ENCODE results near the gene AUTS2. TPM values are rescaled to one million over a fixed set of nuclear protein-coding genes. Genes with fewer than 3 reads are reported as not detected.

The AUTS2 gene
- total and polyA plus RNA-seq, 9 of the 15 experiments (the other 6 are each of a cell fraction or from before 2014, with no cell fraction given), result 0.58 TPM; not detected in 8

DNA sequence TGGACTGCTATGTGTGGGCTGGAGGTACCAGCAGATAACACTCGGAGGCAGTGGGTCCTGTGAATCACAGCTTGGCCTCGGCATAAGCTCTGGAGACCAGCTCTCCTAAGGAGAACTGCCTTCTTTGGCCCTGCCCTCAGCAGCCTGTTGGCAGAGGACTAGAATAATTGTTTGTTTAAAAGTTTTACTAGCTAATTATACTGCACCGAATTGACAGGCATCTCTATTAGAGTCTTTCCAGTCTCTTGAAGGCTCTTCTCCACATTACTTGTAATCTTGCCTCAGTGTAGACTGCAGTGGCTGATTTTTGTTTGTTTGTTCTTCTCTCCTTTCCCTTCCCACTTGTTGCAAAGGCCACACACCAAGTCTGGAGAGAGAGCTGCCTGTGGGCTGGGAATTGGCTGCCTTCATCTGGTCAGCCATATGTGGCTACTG lies 183.2 kb downstream of the AUTS2 start (continued):
- TF ChIP-seq, protein P1, sequence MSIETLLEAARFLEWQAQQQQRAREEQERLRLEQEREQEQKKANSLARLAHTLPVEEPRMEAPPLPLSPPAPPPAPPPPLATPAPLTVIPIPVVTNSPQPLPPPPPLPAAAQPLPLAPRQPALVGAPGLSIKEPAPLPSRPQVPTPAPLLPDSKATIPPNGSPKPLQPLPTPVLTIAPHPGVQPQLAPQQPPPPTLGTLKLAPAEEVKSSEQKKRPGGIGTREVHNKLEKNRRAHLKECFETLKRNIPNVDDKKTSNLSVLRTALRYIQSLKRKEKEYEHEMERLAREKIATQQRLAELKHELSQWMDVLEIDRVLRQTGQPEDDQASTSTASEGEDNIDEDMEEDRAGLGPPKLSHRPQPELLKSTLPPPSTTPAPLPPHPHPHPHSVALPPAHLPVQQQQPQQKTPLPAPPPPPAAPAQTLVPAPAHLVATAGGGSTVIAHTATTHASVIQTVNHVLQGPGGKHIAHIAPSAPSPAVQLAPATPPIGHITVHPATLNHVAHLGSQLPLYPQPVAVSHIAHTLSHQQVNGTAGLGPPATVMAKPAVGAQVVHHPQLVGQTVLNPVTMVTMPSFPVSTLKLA (conservative IDR thresholded peaks at IDR 0.05), result no peak

DNA sequence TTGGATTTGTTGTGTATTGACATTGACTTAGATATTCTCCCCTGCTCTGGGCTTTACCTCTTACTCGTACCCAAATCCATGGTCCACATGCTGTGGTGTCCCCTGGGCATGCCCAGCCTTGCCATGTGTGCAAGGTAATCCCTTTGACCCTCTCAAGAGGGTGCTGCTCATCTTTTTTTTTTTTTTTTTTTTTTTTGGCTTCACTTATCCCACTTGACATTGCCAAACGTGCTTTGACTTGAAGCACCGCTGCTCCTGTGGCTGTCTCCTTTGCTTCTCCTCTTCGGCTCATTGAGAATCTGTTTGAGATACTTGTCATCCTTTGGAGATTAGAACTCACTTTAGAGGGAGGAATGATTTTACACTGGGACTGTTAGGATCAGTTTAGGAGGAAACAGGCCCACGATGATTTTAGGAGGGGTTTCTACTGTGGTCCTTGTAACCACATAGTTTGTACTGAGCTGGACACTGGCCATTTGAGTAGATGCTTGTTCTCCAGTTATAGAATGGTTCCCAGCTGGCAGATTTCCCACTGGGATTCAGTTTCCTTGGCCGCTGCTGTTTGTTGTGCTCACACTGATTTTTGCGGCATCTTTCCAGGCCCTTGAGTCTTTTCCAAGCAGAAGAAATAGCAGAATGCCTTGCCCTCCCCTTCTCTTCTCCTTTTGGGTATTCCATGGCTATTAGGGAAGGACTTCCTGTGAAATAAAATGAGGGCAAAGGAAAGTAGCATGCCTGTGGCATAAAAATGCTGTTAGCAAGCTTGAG lies 184.8 kb downstream of the AUTS2 start:
- FAIRE-seq, result no peak
- CTCF ChIA-PET (ENCODE audit: low intra/inter-chr PET ratio), result no interaction called here
- in situ Hi-C loops (cut with MboI), result no loop called here

More for the DNA sequence above, 184.8 kb downstream of the AUTS2 start:
- no peak for TF ChIP-seq TBP (optimal IDR thresholded peaks at IDR 0.05; ENCODE audit: low read depth, low read length)
- TF ChIP-seq RCOR1 (IDR thresholded peaks at IDR 0.05; ENCODE audit: borderline replicate concordance in 1 of 2, low read depth in 2 of 2, low read length in 2 of 2), result no peak
- Histone ChIP-seq H3K9me3 (replicated peaks; ENCODE audit: control insufficient read depth, insufficient read depth, low read depth, low read length) (no peaks in the 10 kb centered on the region), H3K4me2 (ENCODE audit: insufficient read depth, low read length) (no peak overlapping the region), H3K9ac (ENCODE audit: insufficient read depth in 1 of 2, low read depth in 2 of 2, low read length in 2 of 2) (no peak overlapping the region), H3K9me1 (ENCODE audit: control insufficient read depth, insufficient read depth, low read length) (no peaks in the 10 kb centered on the region), H4K20me1 (replicated peaks; ENCODE audit: control insufficient read depth, insufficient read depth, low read length) (no peaks in the 10 kb centered on the region), H3K36me3 (ENCODE audit: control insufficient read depth, insufficient read depth, low read length) (no peaks in the 10 kb centered on the region), H3K27me3 (ENCODE audit: control insufficient read depth in 2 of 2, insufficient read depth in 2 of 2, low read length in 2 of 2) (no peaks in the 10 kb centered on the region), H3K4me1 (replicated peaks in 1 of 2; ENCODE audit: control insufficient read depth in 2 of 2, insufficient read depth in 2 of 2, low read length in 2 of 2) (no peaks in the 10 kb centered on the region), H2AFZ (ENCODE audit: low read depth, low read length) (no peak overlapping the region), H3K79me2 (ENCODE audit: control insufficient read depth, insufficient read depth, low read length) (no peaks in the 10 kb centered on the region), H3K4me3 (no peak overlapping the region), H3K27ac (ENCODE audit: extremely low read depth, low read depth, low read length) (no peak overlapping the region)
- ATAC-seq (no peak), DNase-seq (ENCODE audit: extremely low read depth in 1 of 4, low spot score in 3 of 4) (no peak)
- POLR2A ChIA-PET, result interaction anchor here (0.6 kb wide), 1 partner anchor 11 kb away, joined by 3 read pairs; no protein-coding TSS in a partner anchor
- intact Hi-C loops (cut with micrococcal nuclease), result no loop called here
- 0% methylated on average over 7 of the region's 7 CpGs for WGBS (ENCODE audit: insufficient coverage, low coverage, missing lambda C conversion rate)
- BruUV-seq (replicated peaks), result no TSS peak
